22Rv1 (cell line): ENCODE data around the gene TDP1.

ENCODE experiments used
- ZFX ChIP-seq: fragments of 450-650 bp; IDR thresholded peaks from 2 replicates; pipeline ENCODE4 v1.6.1; 2017; ENCODE audit warnings: antibody characterized with exemption, borderline replicate concordance
- TF ChIP-seq, protein P1 (sequence below): fragments of 450-650 bp; IDR thresholded peaks from 2 replicates; pipeline ENCODE4 v1.5.1; 2017; ENCODE audit warnings: mild to moderate bottlenecking

GRCh38 chr14:90079576-90079975, 123.8 kb downstream of the TDP1 start:
- TF ChIP-seq, protein P1, sequence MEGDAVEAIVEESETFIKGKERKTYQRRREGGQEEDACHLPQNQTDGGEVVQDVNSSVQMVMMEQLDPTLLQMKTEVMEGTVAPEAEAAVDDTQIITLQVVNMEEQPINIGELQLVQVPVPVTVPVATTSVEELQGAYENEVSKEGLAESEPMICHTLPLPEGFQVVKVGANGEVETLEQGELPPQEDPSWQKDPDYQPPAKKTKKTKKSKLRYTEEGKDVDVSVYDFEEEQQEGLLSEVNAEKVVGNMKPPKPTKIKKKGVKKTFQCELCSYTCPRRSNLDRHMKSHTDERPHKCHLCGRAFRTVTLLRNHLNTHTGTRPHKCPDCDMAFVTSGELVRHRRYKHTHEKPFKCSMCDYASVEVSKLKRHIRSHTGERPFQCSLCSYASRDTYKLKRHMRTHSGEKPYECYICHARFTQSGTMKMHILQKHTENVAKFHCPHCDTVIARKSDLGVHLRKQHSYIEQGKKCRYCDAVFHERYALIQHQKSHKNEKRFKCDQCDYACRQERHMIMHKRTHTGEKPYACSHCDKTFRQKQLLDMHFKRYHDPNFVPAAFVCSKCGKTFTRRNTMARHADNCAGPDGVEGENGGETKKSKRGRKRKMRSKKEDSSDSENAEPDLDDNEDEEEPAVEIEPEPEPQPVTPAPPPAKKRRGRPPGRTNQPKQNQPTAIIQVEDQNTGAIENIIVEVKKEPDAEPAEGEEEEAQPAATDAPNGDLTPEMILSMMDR, result no peak
- TF ChIP-seq ZFX, result no peak
